ENCODE data around the gene MEX3D. TPM values are rescaled to one million over a fixed set of nuclear protein-coding genes. Genes with fewer than 3 reads are reported as not detected.
A peak's percentile ranks its signal among the peaks of the same experiment; 100 is the strongest.

The MEX3D gene
- total RNA-seq, 4 donors from 2014 or later, result 18.8 to 47.8 (median 28.7) TPM

DNA sequence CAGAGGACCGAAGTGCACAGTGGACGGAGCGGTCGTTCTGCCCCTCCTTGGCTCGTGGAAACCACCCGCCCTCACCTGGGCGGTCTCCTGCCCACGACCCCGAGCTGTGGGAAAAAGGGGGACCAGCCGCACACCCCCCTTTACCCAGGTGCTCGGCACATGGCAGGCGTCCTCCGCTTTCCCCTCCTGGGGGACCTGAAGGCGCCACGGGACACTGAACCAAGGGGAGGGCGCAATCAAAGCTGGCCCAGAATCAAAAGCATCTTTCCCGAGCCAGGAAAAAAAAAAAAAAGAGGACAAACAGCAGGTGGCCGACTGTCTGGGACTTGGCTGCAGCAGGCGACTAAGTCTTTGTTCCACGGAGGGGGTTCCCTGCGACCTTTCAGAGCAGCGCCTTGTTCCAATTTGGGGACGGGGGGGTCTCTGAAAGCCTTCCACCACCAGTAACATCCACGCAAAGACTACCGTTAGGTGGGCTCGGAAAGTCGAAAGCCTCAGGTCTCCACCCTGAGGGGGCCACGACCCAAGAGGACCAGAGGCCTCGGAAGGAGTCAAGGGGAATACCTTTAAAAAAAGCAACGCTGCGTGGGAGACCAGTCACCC, 23.4 kb upstream of the MEX3D start:
- 0 to 3% methylated on average over 4 to 6 of the region's 31 CpGs for WGBS, 2 donors (ENCODE audit: low coverage in 1 of 2)
- no peak for ATAC-seq
- Histone ChIP-seq H3K27me3 (no peaks in the 10 kb centered on the region), H3K27ac (peak overlapping the region; percentile 82 to 100 (median 97)), H3K36me3 (peaks cover 0 to 17% of the 10 kb centered on the region in 2 donors), H3K4me1 (peaks cover 0 to 35% (median 15%) of the 10 kb centered on the region in 3 donors), H3K9me3 (no peaks in the 10 kb centered on the region), H3K4me3 (peak overlapping the region; percentile 73 to 93)
- no peak for TF ChIP-seq POLR2AphosphoS5 (IDR thresholded peaks at IDR 0.05)
- TF ChIP-seq, protein P1, sequence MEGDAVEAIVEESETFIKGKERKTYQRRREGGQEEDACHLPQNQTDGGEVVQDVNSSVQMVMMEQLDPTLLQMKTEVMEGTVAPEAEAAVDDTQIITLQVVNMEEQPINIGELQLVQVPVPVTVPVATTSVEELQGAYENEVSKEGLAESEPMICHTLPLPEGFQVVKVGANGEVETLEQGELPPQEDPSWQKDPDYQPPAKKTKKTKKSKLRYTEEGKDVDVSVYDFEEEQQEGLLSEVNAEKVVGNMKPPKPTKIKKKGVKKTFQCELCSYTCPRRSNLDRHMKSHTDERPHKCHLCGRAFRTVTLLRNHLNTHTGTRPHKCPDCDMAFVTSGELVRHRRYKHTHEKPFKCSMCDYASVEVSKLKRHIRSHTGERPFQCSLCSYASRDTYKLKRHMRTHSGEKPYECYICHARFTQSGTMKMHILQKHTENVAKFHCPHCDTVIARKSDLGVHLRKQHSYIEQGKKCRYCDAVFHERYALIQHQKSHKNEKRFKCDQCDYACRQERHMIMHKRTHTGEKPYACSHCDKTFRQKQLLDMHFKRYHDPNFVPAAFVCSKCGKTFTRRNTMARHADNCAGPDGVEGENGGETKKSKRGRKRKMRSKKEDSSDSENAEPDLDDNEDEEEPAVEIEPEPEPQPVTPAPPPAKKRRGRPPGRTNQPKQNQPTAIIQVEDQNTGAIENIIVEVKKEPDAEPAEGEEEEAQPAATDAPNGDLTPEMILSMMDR (IDR thresholded peaks at IDR 0.05), result no peak
- no peak for TF ChIP-seq POLR2A (IDR thresholded peaks at IDR 0.05)
- TF ChIP-seq EP300 (IDR thresholded peaks at IDR 0.05), result no peak

DNA sequence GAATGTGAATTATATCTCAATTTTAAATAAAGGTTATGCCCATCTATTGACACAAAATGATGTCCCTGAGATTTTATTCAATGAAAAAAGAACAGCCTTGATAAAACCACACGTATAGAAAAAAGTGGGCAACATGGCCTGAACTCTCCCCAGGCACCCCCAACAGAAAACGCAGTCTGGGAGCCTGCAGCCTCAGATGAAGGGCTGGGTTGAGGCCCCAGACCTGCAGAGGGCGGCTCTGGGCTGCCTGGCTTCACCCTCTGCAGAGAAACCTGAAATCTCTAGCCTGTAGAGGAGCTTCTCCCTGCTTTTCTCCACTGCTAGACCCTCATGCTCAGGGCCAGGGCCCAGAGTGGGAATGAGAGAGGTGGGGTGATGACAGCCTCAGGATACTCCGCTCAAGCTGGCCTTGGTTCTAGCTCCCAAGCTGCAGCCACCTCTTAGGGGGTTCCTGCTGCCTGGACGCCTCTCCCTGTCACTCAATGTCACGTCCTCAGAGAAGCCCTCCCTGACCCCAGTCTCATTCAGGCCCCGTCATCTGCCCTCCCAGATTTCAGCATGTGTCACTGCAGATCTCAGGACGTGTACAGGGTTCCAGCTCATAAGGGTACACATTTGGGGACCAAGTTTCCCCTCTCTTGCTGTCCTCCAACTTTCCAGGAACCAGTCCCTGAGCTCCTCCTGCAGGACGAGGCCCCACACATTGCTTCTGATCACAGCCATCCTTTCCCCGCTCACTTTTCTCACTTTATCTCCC, 22.7 kb upstream of the MEX3D start:
- 4 to 32% methylated on average over 4 to 9 of the region's 10 CpGs for WGBS, 2 donors (ENCODE audit: low coverage in 1 of 2)
- no peaks in the 10 kb centered on the region for H3K9me3 ChIP-seq
- H3K4me3 ChIP-seq, result peak overlapping the region in 1 of 2 donors; percentile 73
- no peak for TF ChIP-seq EP300 (IDR thresholded peaks at IDR 0.05)
- no peak for TF ChIP-seq POLR2A (IDR thresholded peaks at IDR 0.05)
- no peak for TF ChIP-seq POLR2AphosphoS5 (IDR thresholded peaks at IDR 0.05)
- TF ChIP-seq, protein P1 (IDR thresholded peaks at IDR 0.05), result no peak
- no peaks in the 10 kb centered on the region for H3K27me3 ChIP-seq
- H3K36me3 ChIP-seq, result peaks cover 0 to 10% of the 10 kb centered on the region in 2 donors
- peaks cover 0 to 35% (median 15%) of the 10 kb centered on the region in 3 donors for H3K4me1 ChIP-seq
- H3K27ac ChIP-seq, result peak overlapping the region in 2 of 4 donors; percentile 97
- no peak for ATAC-seq

DNA sequence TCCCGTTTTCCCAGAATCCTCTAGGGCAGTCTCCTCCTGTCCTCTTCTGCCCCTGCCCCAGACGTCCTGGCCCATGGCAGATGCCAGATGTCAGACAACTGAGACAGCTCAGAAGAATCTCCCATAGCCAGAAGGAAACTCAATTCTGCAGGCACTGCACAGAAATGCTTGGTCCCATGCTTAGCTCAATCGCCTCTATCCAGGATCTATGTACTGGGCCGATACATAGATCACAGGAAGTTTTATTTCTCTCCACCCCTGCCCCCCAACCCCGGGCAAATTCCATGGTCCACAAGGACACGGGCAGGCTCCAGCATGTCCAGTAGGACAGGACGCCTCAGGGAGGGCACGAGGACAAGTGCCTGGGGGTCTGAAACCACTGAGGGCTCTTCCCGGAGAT, 19.7 kb upstream of the MEX3D start:
- Histone ChIP-seq H3K4me1 (peaks cover 0 to 26% (median 11%) of the 10 kb centered on the region in 3 donors), H3K27me3 (no peaks in the 10 kb centered on the region), H3K27ac (no peak overlapping the region), H3K36me3 (peaks cover 0 to 21% of the 10 kb centered on the region in 2 donors), H3K4me3 (no peak overlapping the region), H3K9me3 (no peaks in the 10 kb centered on the region)
- no peak for ATAC-seq
- WGBS, 2 donors (ENCODE audit: low coverage in 1 of 2), result 54 to 60% methylated on average over 1 to 4 of the region's 9 CpGs
- TF ChIP-seq EP300 (IDR thresholded peaks at IDR 0.05), result no peak
- no peak for TF ChIP-seq POLR2A (IDR thresholded peaks at IDR 0.05)
- no peak for TF ChIP-seq POLR2AphosphoS5 (IDR thresholded peaks at IDR 0.05)
- TF ChIP-seq, protein P1 (IDR thresholded peaks at IDR 0.05), result no peak

DNA sequence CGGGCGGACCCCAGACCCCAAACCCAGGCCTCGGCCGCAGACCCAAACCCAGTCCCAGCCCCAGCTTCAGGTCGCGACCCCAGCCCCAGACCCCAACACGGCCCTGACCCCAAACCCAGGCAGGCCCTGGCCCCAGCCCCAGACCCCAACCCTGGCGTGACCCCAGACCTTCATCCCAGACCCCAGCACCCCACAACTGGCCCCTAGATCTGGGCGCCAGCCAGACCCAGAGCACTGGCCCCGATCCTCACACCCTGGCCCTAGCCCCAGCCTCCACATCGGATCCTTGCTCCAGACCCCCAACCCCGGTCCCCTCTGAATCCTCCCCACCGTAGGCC, 17.1 kb upstream of the MEX3D start:
- no peaks in the 10 kb centered on the region for H3K27me3 ChIP-seq
- WGBS, 2 donors (ENCODE audit: low coverage in 1 of 2), result no CpG with 5 or more reads among the region's 13 CpGs
- no peak for TF ChIP-seq EP300 (IDR thresholded peaks at IDR 0.05)
- TF ChIP-seq POLR2A (IDR thresholded peaks at IDR 0.05), result no peak
- TF ChIP-seq, protein P1 (IDR thresholded peaks at IDR 0.05), result no peak
- no peak for TF ChIP-seq POLR2AphosphoS5 (IDR thresholded peaks at IDR 0.05)
- H3K9me3 ChIP-seq, result no peaks in the 10 kb centered on the region
- peaks cover 0 to 48% of the 10 kb centered on the region in 2 donors for H3K36me3 ChIP-seq
- H3K27ac ChIP-seq, result no peak overlapping the region
- peak; percentile 12 for ATAC-seq
- H3K4me3 ChIP-seq, result no peak overlapping the region
- peaks cover 0 to 8% (median 0%) of the 10 kb centered on the region in 3 donors for H3K4me1 ChIP-seq

All from gastroesophageal sphincter (tissue), 4 donors.